ENCODE measurements around the gene CDK14. TPM values are rescaled to one million over a fixed set of nuclear protein-coding genes. Genes with fewer than 3 reads are reported as not detected.
"Not testable (repeated sequence)": the region's sequence is repeated elsewhere in the genome, so short reads cannot be mapped to it uniquely, and the experiment has no call there.

The CDK14 gene
- polyA plus RNA-seq, 3 donors, result 28.8 to 33.3 (median 29.1) TPM

DNA sequence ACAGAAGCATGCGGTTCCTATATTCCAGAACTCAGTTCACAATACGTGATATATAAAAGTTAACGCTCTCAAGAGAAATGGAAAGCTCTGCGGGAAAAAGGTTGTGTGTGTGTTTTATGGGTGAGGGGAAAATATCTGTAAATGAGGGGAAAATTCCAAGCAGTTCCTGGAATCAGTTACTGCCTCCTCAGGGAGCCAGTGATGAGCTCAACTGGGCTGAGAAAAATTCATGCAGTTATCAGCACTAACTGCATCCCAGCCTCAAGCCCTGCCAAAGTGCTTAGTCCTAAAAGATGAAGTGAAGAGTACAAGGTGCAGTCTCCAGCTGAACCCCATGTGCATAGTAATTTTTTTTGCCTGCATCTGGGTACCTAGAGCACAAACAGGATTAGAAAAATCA, 191.9 kb downstream of the CDK14 start:
- no peak for DNase-seq

- no peak for DNase-seq
Observed at GRCh38 chr7:90789736-90790306, 193.7 kb downstream of the CDK14 start.

DNA sequence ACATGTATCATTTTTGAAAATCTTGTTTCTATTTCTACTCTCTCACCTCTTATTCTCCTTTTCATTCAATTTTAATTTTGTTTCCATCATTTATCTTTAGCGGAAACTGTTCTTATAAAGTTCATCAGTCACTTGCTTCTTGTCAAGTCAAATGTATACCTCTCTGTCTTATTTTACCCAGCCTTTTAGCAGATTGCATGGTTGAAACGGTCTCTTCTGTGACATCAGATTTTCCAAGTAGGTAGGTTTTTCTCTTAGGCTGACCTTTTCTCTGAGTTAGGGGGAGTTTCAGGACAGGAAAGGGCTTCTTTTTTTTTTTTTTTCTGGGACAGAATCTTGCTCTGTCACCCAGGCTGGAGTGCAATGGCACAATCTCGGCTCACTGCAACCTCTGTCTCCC, 195.5 kb downstream of the CDK14 start:
- DNase-seq, result no peak

DNA sequence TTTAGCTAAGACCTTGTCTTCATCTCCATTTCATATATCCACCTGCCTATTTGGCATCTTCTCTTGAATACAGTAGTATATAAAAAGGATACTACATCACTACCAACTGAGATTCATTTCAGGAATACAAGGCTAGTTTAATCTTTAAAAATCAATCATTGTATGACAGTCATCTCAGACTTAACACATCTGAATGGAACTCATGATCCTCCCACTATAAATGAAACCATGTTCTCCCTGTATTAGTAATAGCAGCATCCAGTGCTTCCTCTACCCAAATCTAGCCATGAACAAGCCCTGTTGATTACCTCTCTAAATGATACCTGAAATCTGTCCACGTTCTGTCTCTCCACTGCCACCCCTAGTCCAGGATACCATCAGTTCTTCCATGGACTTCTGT, 196.2 kb downstream of the CDK14 start:
- DNase-seq, result no peak

GRCh38 chr7:90794234-90794633, 198.1 kb downstream of the CDK14 start:
- not testable (repeated sequence) for DNase-seq

DNA sequence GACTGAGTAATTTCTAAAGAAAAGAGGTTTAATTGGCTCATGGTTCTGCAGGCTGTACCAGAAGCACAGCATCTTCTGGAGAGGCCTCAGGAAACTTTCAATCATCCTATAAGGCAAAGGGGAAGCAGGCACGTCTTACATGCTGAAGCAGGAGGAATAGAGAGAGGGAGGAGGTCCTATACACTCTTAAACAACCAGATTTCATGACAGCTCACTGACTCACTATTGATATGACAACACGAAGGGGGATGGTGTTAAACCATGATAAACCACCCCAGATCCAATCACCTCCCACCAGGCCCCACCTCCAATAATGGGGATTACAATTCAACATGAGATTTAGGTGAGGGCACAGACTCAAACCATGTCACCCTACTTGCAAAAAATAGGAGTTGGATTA, 201.5 kb downstream of the CDK14 start:
- DNase-seq, result no peak

DNA sequence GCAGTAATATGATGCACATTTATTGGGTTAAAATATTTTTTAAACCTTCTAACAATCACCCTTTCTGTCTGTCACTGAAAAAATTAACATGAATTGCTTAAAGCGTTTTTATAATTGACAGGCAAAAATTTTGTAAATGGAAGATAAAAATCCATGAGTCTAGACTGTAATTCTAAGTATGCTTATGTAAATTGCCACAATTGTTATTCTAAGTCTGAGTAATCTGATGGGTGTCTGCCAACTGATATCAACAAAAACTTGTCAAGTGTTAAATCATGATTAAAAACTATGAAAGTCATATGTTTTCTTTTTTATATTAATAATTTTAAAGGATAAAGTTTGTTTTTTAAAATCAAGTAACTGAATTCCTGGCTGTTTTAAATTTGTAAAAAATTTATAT, 208.2 kb downstream of the CDK14 start:
- no peak for DNase-seq

DNA sequence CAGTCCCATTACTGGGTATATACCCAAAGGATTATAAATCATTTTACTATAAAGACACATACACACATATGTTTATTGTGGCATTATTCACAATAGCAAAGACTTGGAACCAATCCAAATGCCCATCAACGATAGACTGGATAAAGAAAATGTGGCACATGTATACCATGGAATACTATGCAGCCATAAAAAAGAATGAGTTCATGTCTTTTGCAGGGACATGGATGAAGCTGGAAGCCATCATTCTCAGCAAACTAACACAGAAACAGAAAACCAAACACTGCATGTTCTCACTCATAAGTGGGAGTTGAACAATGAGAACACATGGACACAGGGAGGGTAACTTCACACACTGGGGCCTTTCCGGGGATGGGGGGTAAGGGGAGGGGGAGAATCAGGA, 219.4 kb downstream of the CDK14 start:
- not testable (repeated sequence) for DNase-seq

DNA sequence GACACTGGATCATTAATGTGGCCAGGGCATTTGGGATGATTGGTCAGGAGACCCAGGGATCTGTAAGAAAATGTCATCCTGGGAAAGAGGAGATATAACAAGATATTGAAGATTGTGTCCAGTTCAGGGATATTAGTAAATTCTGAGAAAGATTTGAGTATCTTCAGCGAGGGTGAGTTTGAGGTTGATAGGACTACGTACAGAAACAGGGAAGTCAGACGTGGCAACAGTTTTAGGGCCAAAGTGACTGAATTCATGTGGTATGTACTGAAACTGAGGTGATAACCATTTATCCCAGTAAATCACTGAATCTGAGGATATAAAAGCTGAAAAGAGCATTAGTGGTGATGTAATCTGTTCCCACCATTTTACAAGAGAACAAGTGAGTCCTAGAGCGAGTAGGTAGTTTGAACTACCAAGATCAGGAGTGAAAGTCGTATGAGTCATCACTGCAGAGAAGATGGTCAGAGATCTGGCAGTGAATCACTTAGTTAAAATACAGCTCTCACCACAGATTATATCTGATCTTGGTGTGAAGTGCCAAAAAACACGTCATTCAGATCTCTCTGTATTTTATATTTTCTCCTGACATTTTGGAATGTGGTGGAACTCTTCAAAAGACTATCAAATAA, 220.5 kb downstream of the CDK14 start:
- no peak for DNase-seq

DNA sequence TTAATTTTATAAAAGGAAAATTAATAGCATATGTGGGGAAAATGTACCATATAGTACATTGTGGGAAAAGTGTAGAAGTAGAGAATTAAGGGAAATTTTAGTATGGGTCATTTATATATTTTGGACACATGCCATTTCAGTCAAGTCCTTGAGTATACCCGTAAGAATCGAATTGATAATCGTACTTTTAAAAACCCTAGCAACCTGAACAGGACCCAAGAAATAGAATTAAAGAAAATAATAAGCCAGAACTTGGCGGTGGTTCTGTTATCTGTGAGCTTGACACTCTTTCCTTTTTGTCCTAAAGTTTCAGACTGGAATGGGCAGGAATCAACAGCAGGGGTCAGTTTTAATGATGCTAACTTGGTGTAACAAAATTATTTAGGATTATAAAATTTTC, 221.0 kb downstream of the CDK14 start:
- no peak for DNase-seq

GRCh38 chr7:90817846-90818245, 221.7 kb downstream of the CDK14 start:
- DNase-seq, result no peak

- DNase-seq, result no peak
Observed at GRCh38 chr7:90818341-90818740, 222.2 kb downstream of the CDK14 start.

DNA sequence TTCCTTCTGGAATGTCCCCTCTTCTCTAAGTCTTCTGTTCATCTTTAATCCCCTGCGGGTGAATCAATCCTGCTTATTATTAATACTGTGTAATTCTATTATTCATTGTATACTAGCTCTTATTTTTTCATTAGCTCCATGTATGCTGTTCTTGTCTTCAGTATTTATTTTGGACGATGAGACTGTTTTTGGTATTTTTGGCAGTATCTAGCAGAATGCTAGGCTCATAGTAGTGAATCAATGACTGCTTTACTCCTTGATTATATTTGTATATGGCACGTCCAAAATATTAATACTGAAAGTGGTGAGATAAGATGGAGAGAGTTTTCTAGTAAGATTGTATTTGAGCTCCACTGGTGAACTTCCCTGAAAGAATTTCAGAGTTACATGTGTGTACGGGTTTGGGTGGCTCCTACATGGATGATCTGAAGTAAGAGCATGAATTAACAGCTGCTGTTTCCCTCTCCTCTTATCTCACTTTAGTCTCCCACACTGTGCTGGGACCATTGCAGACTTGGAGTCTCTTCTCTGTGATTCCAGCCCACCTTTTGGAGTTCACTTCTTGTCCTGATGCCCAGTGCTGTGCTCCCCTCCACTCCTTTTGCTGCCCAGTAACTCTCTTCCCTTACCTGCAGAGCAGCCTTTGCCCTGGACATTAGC, 226.0 kb downstream of the CDK14 start:
- DNase-seq, result no peak

GRCh38 chr7:90824386-90825307, 228.5 kb downstream of the CDK14 start:
- no peak for DNase-seq

DNA sequence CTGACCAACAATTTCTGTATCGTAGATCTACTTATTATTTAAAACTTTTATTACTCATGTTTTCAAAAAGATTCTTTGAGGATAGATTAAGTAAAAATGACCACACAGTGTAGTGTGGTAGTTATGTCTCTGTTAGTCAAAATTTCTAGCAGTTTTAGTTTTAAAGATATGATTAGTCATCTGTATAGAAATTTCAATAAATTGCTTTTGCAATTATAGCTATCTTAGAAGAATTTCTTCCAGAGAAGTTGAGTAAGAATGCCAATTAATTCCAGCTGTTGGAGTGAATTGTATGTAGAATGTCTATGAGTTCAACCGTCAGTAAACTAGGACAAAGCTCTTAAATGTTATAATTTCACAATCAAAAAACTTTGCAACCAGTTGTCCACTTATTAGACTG, 229.7 kb downstream of the CDK14 start:
- DNase-seq, result no peak

GRCh38 chr7:90828601-90829000, 232.5 kb downstream of the CDK14 start:
- DNase-seq, result no peak

GRCh38 chr7:90830308-90830707, 234.2 kb downstream of the CDK14 start:
- no peak for DNase-seq

- DNase-seq, result no peak
Observed at GRCh38 chr7:90832726-90833125, 236.6 kb downstream of the CDK14 start.

- no peak for DNase-seq
Observed at GRCh38 chr7:90833443-90833842, 237.3 kb downstream of the CDK14 start.

- DNase-seq, result no peak
Observed at GRCh38 chr7:90834771-90835170, 238.7 kb downstream of the CDK14 start.

GRCh38 chr7:90835861-90836260, 239.7 kb downstream of the CDK14 start:
- no peak for DNase-seq

GRCh38 chr7:90836937-90837336, 240.8 kb downstream of the CDK14 start:
- no peak for DNase-seq

- DNase-seq, result no peak
Observed at GRCh38 chr7:90838799-90839198, 242.7 kb downstream of the CDK14 start.
